ENCODE measurements around the gene TTLL11.

- TF ChIP-seq, protein P1, sequence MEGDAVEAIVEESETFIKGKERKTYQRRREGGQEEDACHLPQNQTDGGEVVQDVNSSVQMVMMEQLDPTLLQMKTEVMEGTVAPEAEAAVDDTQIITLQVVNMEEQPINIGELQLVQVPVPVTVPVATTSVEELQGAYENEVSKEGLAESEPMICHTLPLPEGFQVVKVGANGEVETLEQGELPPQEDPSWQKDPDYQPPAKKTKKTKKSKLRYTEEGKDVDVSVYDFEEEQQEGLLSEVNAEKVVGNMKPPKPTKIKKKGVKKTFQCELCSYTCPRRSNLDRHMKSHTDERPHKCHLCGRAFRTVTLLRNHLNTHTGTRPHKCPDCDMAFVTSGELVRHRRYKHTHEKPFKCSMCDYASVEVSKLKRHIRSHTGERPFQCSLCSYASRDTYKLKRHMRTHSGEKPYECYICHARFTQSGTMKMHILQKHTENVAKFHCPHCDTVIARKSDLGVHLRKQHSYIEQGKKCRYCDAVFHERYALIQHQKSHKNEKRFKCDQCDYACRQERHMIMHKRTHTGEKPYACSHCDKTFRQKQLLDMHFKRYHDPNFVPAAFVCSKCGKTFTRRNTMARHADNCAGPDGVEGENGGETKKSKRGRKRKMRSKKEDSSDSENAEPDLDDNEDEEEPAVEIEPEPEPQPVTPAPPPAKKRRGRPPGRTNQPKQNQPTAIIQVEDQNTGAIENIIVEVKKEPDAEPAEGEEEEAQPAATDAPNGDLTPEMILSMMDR (IDR thresholded peaks at IDR 0.05): no peak
- no peak for TF ChIP-seq POLR2A (IDR thresholded peaks at IDR 0.05)
Observed at GRCh38 chr9:121844562-121844961, 248.5 kb downstream of the TTLL11 start.

All from uterus (tissue), 2 donors.